Right lobe of liver (tissue), 4 donors: ENCODE results near the gene SDC4.

Experiments
- POLR2A ChIP-seq: fragments of 450-650 bp; IDR thresholded peaks from one replicate; pipeline ENCODE4 v1.6.1; 2017; ENCODE audit warnings: antibody characterized with exemption, mild to moderate bottlenecking
- TF ChIP-seq, protein P1 (sequence below), 4 donors: fragments of 200-600 bp in 3 of 4; fragments of 450-650 bp in 1 of 4; IDR thresholded peaks; one replicate each; pipeline versions ENCODE4 v1.5.1 to v1.8.0; 2016 to 2022; ENCODE audit warnings: antibody characterized with exemption in 4 of 4, mild to moderate bottlenecking in 2 of 4
- donor health status: DM: no; HTN: no; CAD: no.
- donor health status: DM: no; HTN: no; CAD: no.
- donor health status: DM: no; HTN: yes; CAD: no.

DNA sequence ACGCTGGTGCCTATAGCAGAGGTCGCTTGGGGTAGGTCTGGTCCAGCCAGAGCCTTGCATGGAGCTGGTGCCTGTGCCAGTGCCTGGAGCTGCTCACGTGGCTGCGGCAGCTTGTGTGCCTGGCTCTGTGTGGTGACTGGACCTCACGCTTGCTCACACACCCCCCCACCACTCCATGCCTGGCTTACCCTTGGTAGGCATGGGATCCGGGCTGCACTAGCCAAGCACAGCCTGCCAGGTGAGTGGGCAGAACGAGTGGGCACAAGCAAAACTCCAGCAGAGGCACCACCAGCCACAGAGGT, 46.8 kb upstream of the SDC4 start:
- TF ChIP-seq, protein P1, sequence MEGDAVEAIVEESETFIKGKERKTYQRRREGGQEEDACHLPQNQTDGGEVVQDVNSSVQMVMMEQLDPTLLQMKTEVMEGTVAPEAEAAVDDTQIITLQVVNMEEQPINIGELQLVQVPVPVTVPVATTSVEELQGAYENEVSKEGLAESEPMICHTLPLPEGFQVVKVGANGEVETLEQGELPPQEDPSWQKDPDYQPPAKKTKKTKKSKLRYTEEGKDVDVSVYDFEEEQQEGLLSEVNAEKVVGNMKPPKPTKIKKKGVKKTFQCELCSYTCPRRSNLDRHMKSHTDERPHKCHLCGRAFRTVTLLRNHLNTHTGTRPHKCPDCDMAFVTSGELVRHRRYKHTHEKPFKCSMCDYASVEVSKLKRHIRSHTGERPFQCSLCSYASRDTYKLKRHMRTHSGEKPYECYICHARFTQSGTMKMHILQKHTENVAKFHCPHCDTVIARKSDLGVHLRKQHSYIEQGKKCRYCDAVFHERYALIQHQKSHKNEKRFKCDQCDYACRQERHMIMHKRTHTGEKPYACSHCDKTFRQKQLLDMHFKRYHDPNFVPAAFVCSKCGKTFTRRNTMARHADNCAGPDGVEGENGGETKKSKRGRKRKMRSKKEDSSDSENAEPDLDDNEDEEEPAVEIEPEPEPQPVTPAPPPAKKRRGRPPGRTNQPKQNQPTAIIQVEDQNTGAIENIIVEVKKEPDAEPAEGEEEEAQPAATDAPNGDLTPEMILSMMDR (IDR thresholded peaks at IDR 0.05), result no peak
- TF ChIP-seq POLR2A, result no peak
